GM12875 (cell line): Measurements from ENCODE around the gene HS6ST2.

ENCODE experiments used
- H3K4me3 ChIP-seq: one replicate; pipeline ENCODE4 v1.5.1; 2011; ENCODE audit warnings: low read depth, low read length, control low read depth
- CTCF ChIP-seq: IDR thresholded peaks from 2 replicates; pipeline ENCODE4 v1.5.1; 2011; ENCODE audit warnings: low read depth, mild to moderate bottlenecking, control low read depth, inconsistent platforms, low read length, moderate library complexity, borderline replicate concordance; ENCODE audit not compliant: insufficient read depth

The HS6ST2 gene

DNA sequence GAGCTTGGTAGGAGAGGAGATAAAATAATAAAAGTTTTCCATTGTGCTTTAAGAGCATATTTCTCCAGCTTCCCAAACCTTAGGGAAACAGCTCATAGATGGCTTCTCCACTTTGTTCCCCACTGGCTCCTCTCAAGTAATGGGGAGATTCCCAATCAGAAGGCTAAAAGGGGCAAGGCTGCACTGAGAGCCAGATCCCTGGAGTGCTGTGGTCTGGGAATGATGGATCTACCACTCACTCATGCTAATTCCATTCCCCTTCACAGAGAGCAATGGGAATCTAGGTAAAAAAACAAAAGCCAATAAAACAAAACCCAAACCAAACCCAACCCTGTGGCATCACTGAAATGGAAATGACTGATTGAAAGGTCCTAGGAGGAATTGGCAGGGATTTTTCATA lies 249.9 kb downstream of the HS6ST2 start:
- H3K4me3 ChIP-seq: no peak overlapping the region
- TF ChIP-seq CTCF: no peak

GRCh38 chrX:132704769-132705168 lies 253.7 kb downstream of the HS6ST2 start:
- no peak for TF ChIP-seq CTCF
- no peak overlapping the region for H3K4me3 ChIP-seq

DNA sequence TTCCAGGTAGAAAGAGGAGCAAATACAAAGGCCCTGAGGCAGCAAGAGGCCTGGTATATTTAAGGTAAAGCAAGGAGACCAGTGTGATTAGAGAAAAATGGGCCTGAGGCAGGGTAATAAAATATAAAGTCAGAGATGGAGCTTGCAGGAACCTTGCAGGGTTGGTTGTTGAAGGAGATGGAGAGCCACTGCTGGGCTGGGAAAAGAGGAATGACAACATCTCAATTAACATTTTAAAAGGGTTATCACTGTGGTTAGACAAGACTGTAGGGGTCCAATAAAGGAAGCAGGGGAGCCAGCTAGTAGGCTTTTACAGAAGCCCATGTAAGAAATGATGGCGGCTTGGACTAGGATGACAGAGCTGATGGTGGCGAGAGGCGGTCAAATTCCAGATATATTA lies 264.0 kb downstream of the HS6ST2 start:
- no peak overlapping the region for H3K4me3 ChIP-seq
- TF ChIP-seq CTCF: no peak

- no peak overlapping the region for H3K4me3 ChIP-seq
- TF ChIP-seq CTCF: no peak
These were observed 265.9 kb downstream of the HS6ST2 start for GRCh38 chrX:132692526-132692925.

DNA sequence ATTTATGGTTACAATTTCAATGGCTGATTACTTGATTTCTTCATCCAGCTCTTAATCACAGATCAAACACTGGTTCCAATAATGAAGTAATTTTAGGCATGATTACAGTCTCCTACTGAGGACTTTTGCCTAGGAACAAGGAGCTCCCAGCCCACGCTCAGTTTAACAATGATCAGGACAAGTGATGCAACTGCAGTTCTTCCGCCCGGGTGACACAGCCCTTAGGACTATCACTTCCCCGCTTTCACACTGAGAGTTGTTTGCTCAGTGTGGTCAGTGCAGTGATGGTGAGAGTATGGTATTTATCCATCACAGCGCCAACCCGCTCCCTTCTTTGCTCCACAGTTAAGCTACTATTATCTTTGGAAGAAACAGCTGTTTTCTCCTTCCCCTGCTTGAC lies 266.4 kb downstream of the HS6ST2 start:
- no peak overlapping the region for H3K4me3 ChIP-seq
- TF ChIP-seq CTCF: no peak

GRCh38 chrX:132689612-132690563 lies 268.5 kb downstream of the HS6ST2 start:
- H3K4me3 ChIP-seq: no peak overlapping the region
- TF ChIP-seq CTCF: no peak

- TF ChIP-seq CTCF: no peak
- H3K4me3 ChIP-seq: no peak overlapping the region
These were observed 273.2 kb downstream of the HS6ST2 start for GRCh38 chrX:132685276-132685675.
